GM06990 (cell line): ENCODE measurements around the gene TMPRSS9.
A peak's percentile ranks its signal among the peaks of the same experiment; 100 is the strongest.

Source experiments
- DNase-seq: peaks from one replicate; pipeline ENCODE4 v3.0.0-alpha.2; 2011; ENCODE audit not compliant: insufficient read length; ENCODE audit errors: extremely low read depth
- H3K27me3 ChIP-seq: replicated peaks from 2 replicates; pipeline ENCODE4 v1.6.0; 2011; ENCODE audit warnings: low read length; ENCODE audit not compliant: control insufficient read depth, insufficient read depth
- H3K36me3 ChIP-seq: 2 replicates; pipeline ENCODE4 v1.5.1; 2011; ENCODE audit warnings: low read length; ENCODE audit not compliant: control insufficient read depth, insufficient read depth
- H3K4me3 ChIP-seq: replicated peaks from 2 replicates; pipeline ENCODE4 v1.5.1; 2011; ENCODE audit warnings: low read depth, mild to moderate bottlenecking, control low read depth, low read length
- TF ChIP-seq, protein P1 (sequence below): IDR thresholded peaks from 2 replicates; pipeline ENCODE4 v1.5.1; 2011; ENCODE audit warnings: low read length, control low read depth, mild to moderate bottlenecking, inconsistent platforms; ENCODE audit not compliant: insufficient read depth, poor library complexity, severe bottlenecking

Gene TMPRSS9

DNA sequence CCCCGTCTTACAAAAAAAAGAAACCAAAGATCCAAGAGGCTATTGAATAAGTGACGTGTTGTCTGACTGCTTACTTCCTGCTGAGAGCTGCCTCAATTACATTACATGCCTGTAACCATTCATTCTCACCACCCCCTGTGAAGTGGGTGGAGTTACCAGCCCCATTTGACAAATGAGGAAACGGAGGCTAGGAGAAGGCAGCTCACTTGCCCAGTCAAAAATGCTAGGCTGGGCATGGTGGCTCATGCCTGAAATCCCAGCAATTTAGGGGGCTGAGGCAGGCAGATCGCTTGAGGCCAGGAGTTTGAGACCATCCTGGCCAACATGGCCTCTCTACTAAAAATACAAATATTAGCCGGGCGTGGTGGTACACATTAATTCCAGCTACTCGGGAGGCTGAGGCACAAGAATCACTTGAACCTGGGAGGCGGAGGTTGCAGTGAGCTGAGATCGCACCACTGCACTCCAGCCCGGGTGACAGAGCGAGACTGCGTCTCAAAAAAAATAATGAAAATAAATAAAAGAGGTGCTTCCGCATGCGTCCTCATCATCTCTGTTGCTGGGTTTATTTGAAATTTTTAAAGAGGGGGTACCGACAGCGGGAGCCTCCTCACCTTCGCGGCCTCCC, 32.2 kb upstream of the TMPRSS9 start:
- peak; percentile 72 for DNase-seq
- Histone ChIP-seq H3K4me3 (peak overlapping the region; percentile 98), H3K36me3 (peaks cover 12% of the 10 kb centered on the region), H3K27me3 (no peaks in the 10 kb centered on the region)
- TF ChIP-seq, protein P1, sequence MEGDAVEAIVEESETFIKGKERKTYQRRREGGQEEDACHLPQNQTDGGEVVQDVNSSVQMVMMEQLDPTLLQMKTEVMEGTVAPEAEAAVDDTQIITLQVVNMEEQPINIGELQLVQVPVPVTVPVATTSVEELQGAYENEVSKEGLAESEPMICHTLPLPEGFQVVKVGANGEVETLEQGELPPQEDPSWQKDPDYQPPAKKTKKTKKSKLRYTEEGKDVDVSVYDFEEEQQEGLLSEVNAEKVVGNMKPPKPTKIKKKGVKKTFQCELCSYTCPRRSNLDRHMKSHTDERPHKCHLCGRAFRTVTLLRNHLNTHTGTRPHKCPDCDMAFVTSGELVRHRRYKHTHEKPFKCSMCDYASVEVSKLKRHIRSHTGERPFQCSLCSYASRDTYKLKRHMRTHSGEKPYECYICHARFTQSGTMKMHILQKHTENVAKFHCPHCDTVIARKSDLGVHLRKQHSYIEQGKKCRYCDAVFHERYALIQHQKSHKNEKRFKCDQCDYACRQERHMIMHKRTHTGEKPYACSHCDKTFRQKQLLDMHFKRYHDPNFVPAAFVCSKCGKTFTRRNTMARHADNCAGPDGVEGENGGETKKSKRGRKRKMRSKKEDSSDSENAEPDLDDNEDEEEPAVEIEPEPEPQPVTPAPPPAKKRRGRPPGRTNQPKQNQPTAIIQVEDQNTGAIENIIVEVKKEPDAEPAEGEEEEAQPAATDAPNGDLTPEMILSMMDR: no peak

DNA sequence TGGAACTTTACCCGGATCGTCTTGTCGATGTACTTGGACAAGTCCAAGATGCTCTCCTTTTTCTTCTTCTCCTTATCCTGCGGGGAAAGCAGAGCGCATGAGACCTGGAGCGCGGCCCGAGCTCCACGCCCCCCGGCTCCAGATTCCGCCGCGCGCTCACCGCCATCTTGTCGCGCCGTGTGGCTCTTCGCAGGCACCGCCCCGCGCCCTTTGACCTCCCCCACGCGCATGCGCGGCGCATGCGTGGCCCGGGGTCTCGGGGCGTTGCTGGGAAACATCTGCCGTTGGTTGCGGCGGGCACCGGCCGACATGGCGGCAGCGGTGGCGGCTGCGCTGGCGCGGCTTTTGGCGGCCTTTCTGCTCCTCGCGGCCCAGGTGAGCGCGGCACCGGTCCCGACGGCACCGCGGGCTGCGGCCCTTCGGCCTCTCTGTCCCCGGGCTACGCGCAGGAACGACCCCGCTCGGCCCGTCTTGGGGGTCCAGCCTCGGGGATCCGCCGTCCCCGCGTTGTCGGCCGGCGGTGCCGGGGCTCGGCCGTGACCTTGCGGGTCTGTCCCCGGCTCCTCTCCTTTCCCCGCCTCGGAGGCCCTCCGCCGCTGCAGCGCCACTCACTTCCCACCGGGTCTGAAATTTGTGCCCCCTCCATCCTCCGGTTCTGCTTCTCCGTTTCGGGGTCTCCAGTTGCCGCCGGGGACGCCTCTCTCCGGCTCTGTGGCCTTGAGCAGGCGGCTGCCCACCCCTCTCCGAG, 31.5 kb upstream of the TMPRSS9 start, which contains the start of the genes LSM7 and SPPL2B:
LSM7 (minus strand) TSS at position 186 of the 748 bp plus-strand sequence; CDS start at position 166, 20 bp downstream.
SPPL2B (plus strand) TSS at position 284 of the 748 bp plus-strand sequence; CDS start at position 310, 26 bp downstream.
- TF ChIP-seq, protein P1: no peak
- no peaks in the 10 kb centered on the region for H3K27me3 ChIP-seq
- peak within 1 kb of the TSS; percentile 98 for H3K4me3 ChIP-seq
- DNase-seq: peak; percentile 95
- peaks cover 10% of the 10 kb centered on the region for H3K36me3 ChIP-seq

DNA sequence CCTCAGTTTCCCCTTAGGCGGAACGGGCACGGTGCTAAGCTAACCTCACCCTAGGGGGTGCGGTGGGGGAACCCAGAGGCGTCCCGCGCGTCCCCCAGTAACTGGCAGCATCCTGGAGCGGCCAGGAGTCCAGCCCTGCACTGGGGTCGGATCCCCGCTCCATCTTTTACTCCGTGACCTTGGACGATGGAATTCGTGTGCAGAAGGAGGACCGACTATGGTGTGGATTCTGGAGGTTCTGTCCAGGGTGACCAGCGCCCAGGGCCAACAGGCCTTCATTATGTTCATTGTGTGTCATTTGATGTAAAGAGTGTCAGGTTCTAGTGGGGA, 31.0 kb upstream of the TMPRSS9 start:
- peak overlapping the region; percentile 98 for H3K4me3 ChIP-seq
- TF ChIP-seq, protein P1: no peak
- DNase-seq: no peak
- H3K36me3 ChIP-seq: peaks cover 9% of the 10 kb centered on the region
- H3K27me3 ChIP-seq: no peaks in the 10 kb centered on the region

DNA sequence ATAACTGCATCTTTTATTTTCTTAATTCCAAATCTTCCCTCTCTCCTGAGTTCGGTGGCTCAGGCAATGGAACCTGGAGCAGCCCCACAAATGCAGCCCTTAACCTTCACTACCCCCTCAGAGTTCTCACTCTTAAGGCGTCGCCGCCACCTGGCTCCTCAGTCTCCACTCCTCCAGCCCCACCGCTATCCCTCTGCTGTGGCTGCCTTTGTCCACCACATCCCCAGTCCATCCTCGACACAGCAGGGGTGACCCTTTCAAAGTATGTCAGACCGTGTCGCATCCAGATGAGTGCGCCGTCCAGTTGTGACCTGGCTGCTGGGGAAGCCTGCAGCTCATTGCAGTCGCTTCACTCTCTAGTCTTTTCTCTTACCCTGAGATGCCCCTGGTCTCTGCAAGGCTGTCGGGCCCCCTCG, 30.6 kb upstream of the TMPRSS9 start:
- DNase-seq: no peak
- Histone ChIP-seq H3K27me3 (no peaks in the 10 kb centered on the region), H3K36me3 (peaks cover 9% of the 10 kb centered on the region), H3K4me3 (peak overlapping the region; percentile 98)
- TF ChIP-seq, protein P1: no peak

DNA sequence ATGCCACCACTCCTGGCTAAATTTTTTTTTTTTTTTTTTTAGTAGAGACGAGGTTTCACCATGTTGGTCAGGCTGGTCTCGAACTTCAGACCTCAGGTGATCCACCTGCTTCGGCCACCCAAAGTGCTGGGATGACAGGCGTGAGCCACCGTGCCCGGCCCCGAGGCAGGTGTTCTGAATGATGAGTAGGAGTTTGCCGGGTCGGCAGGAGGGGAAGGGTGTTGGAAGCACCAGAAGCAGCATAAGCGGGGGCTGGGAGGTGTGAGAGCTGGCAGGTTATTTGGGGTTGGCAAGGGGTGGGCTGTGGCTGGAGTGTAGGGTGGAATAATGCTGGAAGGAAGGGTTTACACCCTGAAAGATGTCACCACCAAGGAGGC, 29.8 kb upstream of the TMPRSS9 start:
- DNase-seq: no peak
- Histone ChIP-seq H3K36me3 (peaks cover 8% of the 10 kb centered on the region), H3K27me3 (no peaks in the 10 kb centered on the region), H3K4me3 (no peak overlapping the region)
- TF ChIP-seq, protein P1: no peak
